ENCODE data around the gene PTBP3.
"Not testable (repeated sequence)": the region's sequence is repeated elsewhere in the genome, so short reads cannot be mapped to it uniquely, and the experiment has no call there.

The PTBP3 gene

DNA sequence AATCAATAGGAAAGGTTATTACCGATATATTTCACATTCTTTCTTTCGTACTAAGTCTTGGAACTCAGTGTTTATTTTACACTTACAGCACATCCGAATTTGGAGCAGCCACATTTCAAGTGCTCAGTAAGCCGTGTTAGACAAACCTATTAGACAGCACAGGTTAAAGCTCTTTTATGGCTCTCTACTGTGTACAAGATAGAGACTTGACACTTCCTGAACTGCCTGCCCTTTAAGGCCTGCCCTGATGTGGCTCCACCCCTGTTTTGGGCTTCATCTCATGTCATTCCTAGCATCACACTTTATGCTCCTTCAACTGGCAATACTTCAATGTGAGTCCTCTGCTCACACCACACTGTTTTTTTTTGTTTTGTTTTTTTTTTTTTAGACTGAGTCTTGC is 134.8 kb downstream of the PTBP3 start:
- no peak for DNase-seq

DNA sequence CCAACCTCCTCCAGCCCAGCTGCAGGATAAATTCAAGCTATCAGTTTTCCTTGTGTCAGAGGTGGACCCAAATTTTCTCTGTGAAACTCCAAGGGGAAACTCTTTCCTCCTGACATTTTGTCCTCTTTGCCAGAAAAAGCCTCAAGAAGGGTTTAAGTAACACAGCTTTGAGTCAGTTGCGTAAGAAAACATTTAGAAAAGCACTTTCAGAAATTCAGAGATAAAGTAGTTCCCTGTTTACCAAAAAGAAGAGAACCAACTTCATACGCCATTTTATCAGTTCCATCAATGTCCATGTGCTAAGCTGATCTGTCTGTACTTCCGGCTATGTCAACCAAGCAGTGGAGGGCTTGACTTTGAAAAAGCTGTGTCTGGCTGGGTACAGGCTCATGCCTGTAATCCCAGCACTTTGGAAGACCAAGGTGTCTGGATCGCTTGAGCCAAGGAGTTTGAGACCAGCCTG is 138.4 kb downstream of the PTBP3 start:
- no peak for DNase-seq

DNA sequence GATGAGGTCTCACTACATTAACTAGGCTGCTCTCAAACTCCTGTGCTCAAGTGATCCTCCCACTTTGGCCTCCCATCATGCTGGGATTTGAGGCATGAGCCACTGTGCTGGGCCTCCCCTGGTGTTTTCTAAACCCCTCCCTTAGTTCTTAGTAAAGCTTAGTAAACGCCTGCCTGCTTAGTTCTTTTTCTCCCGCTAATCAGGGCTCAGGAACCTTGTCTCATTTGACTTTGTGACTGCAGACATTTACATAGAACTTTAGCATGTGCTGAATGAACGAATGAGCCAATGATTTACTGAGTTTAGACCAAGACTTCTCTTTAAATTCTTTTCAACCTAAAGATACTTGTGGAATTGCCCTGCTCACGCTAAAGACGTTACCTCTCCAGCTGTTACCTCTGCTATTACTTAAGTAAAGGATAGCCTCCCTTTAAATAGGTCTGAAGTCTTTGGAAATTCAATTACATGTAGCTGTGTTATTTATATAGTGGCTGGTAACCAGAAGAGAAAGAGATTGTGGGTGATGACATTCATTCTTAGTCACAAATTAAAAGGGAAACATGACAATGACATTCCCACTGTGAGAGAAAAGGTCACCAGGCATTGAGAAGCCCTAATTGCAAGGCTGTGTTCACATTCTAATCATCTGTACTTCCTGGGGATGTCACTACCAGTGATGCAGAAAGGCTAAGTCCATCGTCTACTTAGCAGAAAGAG is 139.7 kb downstream of the PTBP3 start:
- no peak for DNase-seq

DNA sequence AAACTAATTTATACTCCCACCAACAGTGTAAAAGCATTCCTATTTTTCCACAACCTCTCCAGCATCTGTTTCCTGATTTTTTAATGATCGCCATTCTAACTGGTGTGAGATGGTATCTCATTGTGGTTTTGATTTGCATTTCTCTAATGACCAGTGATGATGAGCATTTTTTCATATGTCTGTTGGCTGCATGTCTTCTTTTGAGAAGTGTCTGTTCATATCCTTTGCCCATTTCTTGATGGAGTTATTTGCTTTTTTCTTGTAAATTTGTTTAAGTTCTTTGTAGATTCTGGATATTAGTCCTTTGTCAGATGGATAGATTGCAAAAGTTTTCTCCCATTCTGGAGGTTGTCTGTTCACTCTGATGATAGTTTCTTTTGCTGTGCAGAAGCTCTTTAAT is 143.1 kb downstream of the PTBP3 start:
- not testable (repeated sequence) for DNase-seq

DNA sequence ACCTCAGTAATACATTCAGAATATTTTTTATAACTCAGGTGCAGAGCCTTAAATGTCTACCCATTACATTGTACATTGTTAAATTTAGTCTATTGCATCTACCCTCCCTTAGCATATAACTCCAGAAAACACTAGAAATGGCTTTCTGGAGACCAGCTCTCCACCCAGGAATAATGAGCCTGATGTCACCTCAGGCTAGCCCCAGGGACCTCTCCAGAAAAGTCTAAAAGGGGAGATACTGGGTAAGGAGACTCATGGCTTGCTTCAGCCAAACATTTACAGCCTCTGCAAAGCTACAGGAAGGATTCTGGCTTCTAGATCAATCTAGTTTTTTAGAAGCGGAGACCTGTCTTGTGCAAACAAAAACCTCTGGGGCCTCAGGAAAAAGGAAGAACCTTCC is 144.5 kb downstream of the PTBP3 start:
- DNase-seq = no peak

DNA sequence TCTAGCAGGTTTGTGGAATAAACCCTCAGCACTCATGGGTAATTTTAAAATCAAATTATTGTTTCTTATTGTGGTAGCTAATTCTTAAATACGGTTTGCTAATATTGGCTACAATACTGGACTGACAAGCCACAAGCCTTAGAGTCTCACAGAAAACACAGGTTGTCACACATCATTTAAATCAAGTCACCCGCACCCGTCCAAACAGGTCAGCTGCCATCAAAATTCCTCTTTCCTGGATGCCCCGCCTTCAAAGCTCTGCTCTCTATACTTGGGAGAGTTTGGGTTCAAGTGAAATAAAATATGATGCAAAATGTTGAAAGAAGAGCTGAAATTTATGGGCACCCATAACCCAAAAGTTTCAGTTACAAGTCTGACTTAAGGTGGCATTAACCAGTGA is 146.0 kb downstream of the PTBP3 start:
- DNase-seq = no peak

DNA sequence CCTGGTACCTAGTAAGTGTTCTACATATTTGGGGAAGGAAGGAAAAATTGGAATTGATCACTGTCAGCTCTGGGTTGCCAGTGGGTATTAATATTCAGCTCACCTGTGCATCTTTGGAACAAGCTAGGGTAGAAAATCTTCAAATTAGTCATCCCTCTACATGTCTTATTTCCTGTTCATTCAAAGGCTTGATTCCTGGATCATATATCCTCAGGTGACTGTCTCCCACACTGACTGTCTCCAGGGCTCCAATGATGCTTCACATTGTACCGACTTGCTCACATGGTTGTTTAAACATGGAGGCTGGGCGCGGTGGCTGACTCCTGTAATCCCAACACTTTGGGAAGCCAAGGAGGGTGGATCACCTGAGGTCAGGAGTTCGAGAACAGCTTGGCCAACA is 146.7 kb downstream of the PTBP3 start:
- DNase-seq = no peak

DNA sequence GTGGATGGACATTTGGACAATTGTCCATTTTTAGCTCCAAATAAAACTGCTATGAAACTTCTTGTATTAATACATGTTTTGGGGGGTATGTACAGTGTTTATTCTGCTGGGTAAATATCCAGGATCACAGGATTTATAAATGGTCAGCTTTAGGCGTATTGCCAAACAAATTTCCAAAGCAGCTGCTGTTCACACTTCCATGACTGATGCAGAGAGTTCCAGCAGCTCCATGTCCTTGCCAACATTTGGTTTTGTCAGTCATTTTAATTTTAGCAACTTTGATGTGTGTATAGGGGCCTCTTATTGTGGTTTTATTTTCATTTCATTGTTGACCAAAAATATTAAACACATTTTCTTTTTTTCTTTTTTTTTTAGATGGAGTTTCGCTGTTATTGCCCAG is 148.5 kb downstream of the PTBP3 start:
- DNase-seq = no peak

DNA sequence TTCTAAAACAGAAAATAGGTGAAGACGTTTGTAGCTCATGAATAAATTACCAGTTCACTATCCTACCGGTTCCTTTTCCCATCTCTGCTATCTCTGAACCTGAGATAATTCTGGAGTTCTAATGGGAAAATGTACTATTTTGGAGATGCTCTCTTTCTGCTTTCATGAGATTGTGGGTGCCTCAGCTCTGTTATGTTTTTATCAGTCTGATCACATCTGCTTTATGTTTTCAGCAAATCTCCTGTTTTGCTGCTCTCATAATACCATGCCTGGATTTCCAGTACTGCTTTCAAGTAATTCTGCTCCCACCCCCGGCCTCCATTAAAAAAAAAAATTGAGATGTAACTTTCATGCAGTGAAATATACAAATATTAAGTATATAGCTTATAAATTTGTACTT is 149.2 kb downstream of the PTBP3 start:
- DNase-seq = no peak

DNA sequence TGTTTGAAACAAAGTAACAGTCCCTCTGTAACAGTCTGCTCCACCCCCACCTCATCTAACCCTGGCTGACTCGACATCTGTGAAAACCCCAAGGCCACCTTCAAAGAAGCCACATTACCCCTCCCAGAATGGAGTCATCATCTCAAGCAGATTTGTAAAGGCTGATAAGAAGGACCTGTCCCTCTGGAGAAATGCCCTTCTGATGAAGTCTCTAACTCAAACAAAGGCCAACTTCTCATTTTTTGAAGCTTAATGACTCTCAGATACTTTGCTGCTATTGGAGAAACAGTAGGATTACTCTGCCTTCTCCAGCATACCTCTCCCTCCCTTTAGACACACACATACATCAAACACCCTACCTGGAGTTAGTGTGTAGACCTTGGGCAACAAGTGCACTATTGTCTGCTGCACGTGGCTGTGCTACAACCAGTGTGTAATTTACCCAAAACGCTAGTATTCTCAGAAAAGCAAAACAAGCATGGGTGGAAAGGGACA is 153.0 kb downstream of the PTBP3 start:
- DNase-seq = no peak

DNA sequence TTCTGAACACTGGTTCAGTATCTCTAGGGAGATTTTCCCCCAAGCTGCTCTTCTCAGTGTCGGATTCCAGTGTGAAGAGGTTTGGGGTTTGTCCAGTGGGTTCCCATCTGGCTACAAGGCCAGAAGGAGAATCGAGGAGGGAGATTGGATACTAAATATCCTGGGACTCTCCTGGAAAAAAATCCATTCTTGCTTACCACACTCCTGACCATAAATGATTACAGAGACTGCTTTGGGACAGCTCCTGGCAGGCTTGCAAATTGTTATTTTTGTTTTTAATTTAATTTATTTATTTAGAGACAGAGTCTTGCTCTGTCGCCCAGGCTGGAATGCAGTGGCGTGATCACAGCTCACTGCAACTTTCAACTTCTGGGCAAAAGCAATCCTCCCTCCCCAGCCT is 153.6 kb downstream of the PTBP3 start:
- no peak for DNase-seq

DNA sequence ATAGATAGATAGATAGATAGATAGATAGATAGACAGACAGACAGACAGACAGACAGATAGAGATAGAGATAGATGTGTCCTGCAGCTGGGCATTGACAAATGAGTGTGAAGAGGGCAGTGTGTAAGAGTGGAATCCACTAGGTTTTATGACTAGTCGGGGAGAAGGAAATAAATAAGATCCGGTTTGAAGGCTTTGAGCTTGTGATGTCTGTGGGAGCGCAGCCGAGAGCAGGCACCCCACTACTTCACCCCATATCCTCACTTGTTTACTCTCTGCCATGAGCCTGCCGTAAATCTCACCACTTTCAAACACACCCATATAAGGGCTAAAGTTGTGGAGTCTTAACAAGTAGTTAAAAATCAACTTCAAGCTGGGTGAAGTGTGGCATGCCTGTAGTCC is 156.9 kb downstream of the PTBP3 start:
- DNase-seq = no peak

DNA sequence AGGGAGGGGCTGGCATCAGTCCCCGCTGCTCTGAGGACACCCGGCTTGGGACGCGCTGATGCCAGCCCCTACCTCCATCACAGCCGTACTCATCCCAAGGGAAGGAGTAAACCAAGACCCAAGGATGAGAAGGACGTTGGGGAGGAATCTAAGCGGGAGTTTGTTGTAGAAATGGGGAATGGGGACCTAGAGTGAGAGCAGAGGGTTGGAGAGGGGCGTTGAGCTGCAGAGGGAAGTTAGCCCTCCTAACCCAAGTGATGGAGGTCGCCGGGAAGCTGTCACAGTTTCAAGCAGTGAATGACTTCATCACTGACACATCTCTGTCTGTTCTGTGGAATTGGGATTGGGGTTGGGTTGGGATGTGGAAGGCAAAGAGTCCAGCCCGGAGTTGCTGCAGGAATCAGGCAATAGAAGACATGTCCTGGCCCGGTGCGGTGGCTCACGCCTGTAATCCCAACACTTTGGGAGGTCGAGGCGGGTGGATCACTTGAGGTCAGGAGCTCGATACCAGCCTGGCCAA is 157.6 kb downstream of the PTBP3 start:
- no peak for DNase-seq

DNA sequence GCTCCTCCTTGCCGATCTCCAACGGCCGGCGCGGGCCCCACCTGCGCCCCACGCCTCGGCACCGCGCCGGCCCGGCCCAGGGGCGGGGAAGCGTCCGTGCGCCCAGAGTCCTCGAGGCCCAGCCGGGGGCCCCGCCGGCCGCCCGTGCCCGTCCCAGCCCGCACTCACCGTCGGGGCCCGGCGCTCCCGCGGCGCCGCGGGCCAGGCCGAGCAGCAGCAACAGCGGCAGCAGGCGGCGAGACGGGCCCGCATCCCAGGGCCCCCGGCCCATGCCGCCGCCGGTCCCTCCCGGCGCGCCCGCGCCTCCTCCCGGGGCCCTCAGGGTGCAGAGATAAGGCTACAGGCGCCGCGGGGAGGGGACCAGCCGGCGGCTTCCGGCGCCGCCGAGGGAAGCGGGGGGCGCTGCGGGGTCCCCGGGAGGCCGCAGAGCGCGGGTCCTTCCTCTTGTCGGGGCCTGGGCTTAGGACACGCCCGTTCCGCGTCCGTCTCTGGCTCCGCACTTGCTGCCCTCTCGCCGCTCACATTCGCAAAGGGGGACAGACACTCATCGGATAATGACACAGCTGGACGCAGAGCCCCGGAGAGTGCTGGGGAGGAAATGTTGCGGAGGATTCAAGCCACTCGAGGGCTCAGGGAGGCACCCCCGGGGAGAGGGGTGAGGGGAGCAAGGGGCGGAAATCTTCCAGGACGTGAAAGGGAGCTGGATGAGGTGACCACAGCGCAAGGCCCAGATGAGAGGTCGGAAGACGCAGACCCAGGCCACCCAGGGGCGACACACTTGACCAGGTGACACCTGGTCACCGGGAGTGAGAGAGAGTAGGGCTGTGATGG is 158.2 kb downstream of the PTBP3 start, which contains the start of gene SUSD1:
Gene SUSD1 (minus strand): TSS at position 333 of the 831 bp plus-strand sequence. CDS start 62 bp downstream, at position 271.
- no peak for DNase-seq

DNA sequence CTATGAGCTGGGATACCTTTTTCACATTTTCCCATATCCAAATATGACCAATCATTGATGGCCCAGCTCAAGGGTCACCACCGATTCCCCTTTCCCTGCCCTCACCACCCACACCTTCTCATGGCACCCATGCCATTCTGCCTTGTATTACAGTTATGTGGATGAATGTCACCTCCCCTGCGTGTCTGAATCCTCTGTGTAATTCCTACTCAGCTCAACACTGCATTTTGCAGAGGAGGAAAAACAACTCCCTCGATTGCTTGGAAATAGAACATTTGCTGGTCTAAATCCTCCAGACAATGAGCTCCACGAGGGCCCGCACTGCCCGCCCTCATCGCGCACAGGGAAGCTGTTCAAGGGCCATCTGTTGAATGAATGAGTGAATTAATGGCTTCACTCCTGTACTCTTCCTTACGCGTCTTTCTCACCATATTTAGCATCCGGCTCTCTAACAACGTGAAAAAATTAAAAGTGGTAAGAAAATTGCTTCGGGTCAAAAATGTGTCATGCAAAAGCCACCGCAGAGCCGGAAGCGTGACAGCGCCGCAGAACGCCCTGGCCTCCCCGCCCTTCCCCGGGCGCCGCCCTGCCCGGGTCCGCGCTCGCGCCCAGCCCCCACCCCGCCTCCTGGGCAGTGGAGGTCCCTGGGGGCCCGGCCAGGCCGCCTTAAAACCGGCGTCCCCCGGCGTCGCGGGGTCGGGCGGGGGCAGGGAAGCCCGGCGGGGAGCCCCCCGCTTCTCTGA is 159.0 kb downstream of the PTBP3 start:
- peak; percentile 16 for DNase-seq

DNA sequence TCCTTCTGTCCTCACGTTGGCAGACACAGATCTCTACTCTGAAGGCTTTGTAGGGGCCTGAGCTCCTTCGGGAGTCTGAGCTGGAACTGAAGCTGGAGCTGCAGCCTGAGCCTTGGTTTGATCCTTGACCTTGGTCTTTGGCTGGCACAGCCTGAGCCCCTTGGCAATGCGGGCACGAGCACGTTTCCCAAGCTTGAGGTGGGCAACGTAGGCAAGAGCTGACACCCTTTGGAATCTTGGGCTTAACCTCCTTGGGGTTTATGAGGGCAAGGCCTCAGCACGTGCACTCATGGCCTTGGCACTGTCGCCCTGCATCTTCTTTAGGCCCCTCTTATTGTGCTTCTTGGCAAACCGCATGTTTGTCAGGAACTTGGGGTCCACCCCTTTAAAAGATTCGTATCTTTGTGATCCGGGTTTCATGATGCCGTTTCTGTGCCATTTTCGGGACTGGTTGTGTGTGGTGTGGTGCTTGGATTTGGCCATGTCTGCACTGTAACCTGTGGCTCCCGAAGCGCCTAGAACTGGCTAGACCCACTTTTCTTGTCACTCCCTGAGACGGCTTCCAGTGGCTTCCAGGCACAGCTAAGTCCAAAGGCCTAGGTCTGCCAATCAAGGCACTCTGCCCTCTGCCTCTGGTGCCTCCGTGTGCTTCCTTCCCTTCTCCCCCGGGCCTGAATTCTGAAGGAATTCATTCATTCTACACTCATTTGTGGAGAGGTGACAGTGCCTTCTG is 159.8 kb downstream of the PTBP3 start:
- no peak for DNase-seq

DNA sequence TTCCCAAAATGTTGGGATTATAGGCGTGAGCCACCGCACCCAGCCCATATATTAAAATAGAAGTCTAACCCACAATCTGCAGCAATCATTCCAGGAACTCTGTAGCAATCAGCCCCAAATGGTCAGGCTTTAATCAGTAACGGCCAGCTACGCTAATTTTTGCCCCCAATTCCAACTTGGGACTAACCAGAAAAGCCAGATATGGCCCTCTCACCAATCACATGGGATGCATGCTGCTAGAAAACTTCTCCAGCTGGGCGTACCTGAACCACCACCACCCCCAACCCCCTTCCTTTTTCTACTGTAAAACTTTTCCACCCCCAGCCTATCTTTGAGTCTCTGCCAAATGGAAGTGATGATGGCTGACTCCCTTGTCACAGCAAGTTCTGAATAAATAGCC is 162.5 kb downstream of the PTBP3 start:
- DNase-seq = no peak

DNA sequence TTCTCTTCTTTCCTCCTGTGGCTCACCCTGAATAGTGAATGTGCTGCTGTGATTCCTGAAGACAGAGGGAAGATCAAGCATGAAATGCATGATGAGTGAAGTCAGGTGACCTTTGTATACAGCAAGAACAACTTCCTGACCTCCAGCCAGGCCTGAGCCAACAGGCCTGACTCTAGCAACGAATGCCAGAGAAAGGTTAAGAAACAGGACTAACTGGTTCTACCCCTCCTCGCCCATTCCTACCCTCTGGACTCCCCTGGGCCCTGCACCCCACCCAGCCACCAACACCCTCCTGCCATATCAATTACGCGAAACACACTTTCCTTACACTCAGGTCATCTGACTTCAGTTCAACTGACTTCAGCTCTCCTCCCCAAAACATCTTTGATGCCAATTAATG is 163.2 kb downstream of the PTBP3 start:
- no peak for DNase-seq

DNA sequence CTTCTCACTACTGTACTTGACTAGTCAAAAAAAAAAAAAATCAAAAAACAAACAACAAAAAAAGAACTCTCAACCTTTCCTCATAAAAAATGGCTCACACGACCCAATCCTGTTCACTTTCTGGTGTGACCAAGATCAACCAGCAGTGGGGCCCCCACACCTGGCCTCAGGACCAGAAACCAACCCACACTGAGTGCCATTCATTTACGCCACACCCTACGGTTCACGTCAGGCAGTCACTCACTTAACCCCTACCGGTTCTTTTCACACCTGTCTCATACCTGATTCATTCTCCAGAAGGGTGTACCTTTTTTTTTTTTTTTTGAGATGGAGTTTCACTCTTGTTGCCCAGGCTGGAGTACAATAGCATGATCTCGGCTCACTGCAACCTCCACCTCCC is 164.1 kb downstream of the PTBP3 start:
- DNase-seq = no peak

DNA sequence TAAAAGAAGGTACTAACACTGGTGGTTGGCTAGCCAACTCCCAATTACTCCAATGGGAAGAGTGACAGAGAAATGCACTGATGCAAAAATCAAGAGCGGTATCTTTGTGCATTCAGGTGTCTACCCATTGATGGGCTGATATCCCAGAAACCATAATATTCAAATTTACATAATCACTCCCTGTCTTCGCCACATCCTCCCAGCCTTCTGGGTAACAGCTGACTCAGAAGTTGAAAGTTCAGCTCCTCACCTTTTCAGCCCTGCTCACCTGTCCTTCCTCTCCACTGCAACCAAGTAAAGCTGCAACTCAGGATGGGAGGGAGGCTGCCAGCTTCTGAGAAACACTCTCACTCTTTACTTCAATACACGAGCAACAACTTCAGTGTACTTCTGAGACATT is 165.2 kb downstream of the PTBP3 start:
- DNase-seq = no peak

All from NCI-H1694 treated with DMSO at 0.1 percent for 48 hours (cell line).